Activated CD4-positive, alpha-beta T cell treated with anti-CD3 and anti-CD28 coated beads, Interleukin-2, amount 50 U/mL, for 48 hours (primary cell): ENCODE data around the gene DXO.
A peak's percentile ranks its signal among the peaks of the same experiment; 100 is the strongest.
"Not testable (repeated sequence)": the region's sequence is repeated elsewhere in the genome, so short reads cannot be mapped to it uniquely, and the experiment has no call there.

Experiments used
- DNase-seq, 2 experiments: peaks; one replicate each; pipeline ENCODE4 v3.0.0-alpha.2; 2020

The DXO gene

DNA sequence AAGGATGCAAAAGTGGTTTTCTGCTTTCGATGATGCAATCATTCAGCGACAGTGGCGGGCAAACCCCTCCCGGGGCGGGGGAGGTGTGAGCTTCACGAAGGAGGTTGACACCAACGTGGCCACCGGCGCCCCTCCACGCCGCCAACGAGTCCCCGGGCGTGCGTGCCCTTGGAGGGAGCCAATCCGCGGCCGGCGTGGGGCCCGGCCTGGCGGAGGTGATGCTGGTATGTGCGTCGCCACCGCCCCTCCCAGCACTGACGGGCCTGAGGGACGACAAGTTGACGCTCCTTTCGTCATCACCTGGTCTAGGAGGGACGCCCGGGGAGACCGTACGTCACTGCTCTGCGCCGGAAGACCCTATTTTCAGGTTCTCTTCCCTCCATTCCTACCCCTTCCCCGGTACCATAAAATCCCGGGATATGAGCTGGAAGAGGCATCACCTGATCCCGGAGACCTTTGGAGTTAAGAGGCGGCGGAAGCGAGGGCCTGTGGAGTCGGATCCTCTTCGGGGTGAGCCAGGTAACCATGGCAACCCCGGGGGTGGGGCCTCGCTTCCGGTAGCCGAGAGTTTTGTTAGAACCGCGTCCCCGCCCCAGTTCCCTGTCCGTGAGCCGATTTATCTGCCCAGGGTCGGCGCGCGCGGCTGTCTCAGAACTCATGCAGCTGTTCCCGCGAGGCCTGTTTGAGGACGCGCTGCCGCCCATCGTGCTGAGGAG lies at the start of gene DXO:
TSS of gene DXO (minus strand) at position 146 of the 716 bp plus-strand sequence. CDS start 463 bp downstream, outside the sequence.
- DNase-seq = peak; percentile 96 to 98

DNA sequence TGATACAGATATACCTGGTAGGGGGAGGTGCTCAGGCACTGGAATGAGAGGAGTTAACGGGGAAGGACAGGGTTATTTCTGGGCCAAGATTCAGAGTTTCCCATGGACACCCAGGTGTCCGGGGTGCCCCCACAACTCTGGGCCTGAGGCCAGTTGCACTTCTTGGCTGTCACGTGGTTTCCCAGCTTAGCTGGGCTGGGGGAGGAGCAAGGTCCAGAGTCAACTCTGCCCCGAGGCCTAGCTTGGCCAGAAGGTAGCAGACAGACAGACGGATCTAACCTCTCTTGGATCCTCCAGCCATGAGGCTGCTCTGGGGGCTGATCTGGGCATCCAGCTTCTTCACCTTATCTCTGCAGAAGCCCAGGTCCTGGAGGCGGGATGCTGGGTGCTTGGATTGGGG lies 42.6 kb upstream of the DXO start, which contains the start of gene C4B:
TSS of gene C4B (plus strand) at position 249 of the 400 bp plus-strand sequence. CDS start at position 300, 51 bp downstream.
- not testable (repeated sequence) for DNase-seq

DNA sequence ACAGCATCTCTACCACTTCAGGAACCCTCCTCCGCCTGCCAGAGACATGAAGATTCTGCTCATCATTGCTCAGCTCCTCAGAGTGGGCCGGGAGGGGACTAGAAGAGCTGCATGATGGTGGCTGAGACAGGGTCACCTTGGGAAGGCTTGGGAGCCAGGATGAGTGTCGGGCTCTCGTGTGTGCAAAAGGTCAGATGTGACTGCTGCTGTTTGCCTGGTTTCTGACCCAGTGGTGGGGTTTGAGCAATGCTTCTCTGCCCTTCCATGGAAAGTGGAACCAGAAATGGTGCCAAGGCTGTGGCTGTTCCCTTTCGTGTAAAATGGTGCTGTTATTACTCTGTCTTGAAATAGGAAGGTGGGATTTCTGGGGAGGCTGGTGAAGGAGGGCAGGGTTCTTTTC lies 41.8 kb upstream of the DXO start:
- DNase-seq = not testable (repeated sequence)

DNA sequence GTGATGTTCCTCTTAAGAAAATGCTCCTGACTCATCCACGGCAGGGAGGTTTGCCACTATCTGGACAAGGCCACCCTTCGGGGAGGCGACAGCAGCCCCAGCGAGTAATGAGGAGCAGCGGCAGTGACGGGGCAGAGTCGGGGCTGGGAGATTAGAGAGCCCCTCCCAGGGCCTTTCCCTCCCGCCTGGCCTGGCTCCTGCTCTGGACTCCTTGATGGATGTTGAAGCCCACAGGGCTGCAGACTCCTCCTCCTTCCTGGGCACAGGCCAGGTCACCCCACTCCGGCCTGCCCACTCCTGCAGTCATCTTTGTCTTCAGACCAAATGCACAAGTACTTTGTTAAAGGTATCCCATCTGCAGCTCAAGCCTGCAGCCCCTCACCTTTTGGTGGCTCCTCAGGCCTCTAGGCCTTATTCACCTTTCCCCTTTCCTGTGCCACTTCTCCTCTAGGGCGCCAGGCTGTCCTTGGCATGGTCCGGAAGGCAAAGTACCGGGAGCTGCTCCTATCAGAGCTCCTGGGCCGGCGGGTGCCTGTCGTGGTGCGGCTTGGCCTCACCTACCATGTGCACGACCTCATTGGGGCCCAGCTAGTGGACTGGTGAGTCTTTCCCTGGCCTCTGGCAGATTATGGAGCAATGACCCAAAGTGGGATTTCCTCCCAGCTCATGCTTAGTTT lies 41.1 kb upstream of the DXO start:
- DNase-seq = not testable (repeated sequence)

DNA sequence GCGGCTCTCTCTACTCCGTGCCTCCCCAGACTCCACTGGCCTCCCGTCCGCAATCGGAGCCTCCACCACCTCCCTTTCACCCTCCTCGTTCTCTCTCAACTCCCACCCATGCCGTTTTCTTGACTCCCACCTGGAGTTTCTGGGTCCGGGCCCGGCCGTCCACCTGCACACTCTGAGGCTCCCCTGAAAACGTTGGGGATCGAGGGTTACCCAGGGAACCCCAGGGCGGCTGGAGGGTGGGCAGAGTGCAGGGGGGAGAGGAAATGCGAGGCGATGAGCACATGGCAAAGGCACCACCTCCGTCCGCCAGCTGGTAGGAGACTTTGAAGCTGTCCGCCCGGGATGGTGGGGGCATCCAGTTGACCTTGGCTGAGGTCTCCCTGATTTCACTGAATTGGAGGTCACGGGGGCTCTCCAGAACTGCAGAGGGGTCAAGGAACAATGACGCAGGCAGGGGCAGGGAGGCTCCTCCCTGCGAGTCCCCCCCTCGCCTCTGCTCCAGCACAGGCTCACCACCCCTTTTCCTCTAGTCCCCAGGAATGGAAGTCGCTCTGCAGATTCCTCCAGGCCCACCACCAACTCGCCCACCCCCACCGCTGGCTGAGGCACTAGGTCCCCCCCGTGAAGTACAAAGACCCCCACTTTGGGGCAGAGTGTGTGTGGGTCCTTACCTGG lies 39.1 kb upstream of the DXO start:
- DNase-seq = not testable (repeated sequence)

DNA sequence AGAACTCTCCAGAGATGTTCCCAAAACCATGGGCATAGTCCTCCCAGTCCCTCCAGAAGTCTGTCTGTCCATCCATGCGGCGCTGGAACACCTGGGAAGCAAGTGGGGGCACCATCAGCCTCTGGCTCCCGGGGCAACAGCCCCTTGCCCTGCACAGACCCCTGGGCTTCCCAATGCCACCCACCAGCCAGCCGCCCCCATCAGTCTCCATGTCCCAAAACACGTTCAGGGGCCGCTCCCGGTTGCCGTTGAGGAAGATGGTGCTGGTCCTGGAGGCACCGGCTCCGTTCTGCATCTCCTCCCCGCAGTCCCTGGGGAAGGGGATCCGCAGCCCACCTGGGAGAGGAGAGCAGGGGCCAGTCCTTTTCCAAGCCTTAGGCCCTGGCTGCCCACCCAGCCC lies 37.6 kb upstream of the DXO start:
- DNase-seq = not testable (repeated sequence)

DNA sequence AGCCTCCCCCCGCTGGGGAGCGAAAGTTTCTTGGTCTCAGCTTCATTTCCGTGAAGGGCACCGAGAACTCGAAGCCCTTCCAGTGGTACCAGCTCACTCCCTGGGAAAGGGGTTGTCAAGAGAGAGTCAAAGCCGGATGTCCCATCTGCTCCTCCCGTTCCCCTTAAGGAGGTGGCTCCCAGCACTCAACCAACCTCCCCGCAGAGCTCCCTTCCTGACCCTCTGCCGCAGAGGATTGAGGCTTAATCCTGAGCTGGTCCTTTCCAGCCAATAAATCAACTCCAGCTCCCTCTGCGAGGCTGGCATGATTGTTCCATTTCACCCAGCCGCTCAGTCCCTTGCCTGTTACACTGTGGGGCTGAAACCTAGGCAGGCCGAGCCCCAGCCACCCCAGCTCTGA lies 36.7 kb upstream of the DXO start:
- DNase-seq = not testable (repeated sequence)

DNA sequence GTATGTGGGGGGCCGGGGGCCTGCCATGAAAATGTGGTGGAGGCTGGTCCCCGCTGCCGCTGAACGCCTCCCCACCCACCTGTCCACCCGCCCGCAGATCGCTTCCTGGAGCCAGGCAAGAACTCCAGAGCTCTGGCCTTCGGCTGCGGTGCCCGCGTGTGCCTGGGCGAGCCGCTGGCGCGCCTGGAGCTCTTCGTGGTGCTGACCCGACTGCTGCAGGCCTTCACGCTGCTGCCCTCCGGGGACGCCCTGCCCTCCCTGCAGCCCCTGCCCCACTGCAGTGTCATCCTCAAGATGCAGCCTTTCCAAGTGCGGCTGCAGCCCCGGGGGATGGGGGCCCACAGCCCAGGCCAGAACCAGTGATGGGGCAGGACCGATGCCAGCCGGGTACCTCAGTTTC lies 36.1 kb upstream of the DXO start:
- DNase-seq = not testable (repeated sequence)

DNA sequence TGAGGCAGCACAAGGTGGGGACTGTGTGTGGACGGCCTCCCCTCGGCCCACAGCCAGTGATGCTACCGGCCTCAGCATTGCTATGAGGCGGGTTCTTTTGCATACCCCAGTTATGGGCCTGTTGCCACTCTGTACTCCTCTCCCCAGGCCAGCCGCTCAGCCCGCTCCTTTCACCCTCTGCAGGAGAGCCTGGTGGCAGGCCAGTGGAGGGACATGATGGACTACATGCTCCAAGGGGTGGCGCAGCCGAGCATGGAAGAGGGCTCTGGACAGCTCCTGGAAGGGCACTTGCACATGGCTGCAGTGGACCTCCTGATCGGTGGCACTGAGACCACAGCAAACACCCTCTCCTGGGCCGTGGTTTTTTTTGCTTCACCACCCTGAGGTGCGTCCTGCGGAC lies 35.1 kb upstream of the DXO start:
- not testable (repeated sequence) for DNase-seq

DNA sequence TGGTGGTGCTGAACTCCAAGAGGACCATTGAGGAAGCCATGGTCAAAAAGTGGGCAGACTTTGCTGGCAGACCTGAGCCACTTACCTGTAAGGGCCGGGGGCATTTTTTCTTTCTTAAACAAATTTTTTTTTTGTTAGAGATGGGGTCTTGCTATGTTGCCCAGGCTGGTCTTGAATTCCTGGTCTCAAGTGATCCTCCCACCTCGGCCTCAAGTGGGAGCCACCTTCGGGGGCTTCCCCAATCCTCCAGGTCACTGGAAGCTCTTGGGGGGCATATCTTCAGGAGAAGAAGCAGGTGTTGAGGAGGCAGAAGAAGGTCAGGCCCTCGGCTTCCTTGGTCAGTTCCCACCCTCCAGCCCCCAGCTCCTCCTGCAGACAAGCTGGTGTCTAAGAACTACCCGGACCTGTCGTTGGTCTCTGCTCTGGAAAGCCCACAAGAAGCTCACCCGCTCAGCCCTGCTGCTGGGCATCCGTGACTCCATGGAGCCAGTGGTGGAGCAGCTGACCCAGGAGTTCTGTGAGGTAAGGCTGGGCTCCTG lies 34.1 kb upstream of the DXO start:
- not testable (repeated sequence) for DNase-seq

DNA sequence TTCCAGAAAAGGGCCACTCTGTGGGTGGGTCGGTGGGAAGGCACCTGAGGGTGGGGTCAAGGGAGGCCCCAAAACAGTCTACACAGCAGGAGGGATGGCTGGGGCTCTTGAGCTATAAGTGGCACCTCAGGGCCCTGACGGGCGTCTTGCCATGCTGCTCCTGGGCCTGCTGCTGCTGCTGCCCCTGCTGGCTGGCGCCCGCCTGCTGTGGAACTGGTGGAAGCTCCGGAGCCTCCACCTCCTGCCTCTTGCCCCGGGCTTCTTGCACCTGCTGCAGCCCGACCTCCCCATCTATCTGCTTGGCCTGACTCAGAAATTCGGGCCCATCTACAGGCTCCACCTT lies 33.6 kb upstream of the DXO start:
- not testable (repeated sequence) for DNase-seq

DNA sequence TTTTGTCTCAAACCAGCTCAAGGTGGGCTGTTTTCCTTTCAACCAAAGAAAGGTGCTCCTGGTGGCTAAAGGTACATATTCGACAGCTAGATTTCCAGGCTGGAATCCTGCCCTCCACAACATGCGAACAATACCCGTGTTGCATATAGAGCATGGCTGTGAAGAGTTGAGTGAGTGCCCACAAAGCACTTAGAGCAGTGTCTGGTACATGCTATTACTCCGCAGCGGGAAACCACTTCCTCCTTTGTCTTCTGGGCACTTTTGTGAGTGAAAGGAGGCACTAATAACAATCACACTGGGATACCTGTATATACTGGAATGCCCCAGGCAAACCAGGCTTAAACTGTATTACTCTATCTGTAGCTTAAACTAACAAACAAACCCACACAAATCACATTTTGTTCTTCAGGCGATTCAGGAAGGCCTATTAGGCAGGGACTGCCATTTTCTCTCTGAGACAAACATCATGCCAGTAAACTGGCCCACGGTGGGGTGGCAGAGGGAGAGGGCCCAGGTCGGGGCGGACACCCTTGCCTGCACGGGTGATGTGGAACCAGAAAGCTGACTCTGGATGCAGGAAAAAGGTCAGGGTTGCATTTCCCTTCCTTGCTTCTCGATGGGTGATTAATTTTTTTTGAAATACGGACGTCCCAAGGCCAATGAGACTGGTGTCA lies 33.1 kb upstream of the DXO start:
- DNase-seq = not testable (repeated sequence)

DNA sequence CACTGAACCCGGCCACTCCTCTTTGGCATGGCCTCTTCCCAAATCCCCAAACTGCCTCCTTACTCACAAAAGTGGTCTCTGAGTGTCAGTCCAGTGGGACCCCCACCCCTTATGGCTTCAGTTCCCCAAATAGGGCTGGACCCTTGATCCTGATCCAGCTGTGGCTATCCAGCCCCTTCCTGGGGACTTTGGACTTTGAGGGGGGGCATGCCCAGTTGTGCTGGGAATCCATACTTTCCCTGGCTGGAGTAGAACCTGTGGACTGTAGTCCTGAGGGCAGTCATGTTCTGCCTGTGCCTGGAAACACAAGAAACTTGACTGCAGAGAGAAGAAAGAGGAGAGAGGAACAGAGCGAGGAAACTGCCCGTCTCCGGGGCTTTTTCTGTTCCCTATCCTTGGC lies 32.5 kb upstream of the DXO start:
- DNase-seq = not testable (repeated sequence)

DNA sequence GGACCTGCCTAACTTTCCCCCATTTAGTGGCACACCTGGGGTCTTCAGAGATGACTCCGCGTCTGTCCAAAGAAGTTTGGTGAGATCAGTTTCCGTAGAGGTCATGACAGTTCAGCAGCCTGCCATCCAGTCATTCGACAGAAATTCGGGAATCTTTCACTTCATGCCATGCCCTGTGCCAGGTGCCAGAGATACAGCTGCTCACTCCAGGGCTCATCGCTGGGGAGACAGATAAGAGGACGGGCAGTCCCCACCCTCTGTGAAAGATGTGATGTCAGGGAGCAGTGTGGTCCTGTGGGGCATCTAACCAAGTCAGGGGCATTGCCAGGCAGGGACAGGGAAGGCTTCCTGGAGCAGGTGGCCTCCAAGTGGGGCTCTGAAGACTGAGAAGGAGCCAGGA lies 31.4 kb upstream of the DXO start:
- DNase-seq = not testable (repeated sequence)

DNA sequence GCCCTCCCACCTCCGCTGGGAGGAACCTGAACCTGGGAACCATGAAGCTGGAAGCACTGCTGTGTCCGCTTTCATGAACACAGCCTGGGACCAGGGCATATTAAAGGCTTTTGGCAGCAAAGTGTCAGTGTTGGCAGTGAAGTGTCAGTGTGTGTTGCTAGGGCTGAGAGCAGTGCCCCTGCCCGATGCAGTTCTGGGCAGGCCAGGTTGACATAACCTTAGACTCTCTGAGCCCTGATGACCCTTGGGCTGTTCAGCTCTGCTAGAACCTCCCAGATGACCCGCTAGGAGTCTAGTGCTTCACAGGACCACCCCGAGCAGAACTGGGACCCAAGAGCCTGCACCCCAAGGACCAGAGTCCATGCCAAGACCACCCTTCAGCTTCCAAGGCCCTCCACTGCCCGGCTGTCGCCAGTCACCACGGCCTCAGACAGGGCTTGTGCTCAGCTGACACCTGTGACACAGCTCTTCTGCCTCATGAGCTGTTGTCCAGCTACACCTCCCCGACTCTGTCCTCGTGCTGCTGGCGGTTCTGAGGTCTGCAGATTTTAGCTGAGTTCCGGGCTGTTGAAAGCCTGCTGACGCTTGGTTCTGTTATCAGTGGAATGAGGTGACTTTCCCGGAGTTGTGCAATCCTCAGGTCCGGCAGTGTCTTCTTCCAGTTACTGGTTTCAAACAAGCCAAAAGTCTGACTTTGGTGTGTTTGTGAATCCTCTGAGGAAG lies 30.8 kb upstream of the DXO start:
- DNase-seq = not testable (repeated sequence)

DNA sequence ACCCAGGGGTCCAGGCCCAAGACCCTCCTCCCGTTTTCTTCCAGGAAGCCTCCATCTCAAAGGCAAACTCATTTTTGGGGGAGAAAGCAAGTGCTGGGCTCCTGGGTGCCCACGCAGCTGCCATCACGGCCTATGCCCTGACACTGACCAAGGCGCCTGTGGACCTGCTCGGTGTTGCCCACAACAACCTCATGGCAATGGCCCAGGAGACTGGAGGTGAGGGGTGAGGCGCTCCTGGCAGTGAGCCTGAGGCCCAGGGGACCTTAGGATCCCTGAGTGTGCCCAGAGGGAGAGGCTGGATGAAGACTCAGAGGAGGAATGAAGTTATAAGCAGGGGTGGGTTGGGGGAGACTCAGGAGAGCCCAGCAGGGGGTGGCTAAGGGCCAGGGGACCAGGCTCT lies 24.4 kb upstream of the DXO start:
- DNase-seq = not testable (repeated sequence)

DNA sequence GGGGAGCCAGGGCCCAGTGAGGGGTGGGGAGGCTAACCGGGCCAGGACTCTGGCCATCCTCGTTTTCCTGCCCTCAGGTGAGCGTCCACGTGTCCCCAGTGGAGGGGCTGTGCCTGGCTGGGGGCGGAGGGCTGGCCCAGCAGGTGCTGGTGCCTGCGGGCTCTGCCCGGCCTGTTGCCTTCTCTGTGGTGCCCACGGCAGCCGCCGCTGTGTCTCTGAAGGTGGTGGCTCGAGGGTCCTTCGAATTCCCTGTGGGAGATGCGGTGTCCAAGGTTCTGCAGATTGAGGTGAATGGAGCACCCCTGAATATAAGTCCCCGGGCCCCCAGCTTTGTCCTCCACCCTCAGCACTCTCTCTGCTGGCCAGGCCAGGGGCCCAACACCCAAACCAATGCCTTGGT lies 22.5 kb upstream of the DXO start:
- DNase-seq = not testable (repeated sequence)

DNA sequence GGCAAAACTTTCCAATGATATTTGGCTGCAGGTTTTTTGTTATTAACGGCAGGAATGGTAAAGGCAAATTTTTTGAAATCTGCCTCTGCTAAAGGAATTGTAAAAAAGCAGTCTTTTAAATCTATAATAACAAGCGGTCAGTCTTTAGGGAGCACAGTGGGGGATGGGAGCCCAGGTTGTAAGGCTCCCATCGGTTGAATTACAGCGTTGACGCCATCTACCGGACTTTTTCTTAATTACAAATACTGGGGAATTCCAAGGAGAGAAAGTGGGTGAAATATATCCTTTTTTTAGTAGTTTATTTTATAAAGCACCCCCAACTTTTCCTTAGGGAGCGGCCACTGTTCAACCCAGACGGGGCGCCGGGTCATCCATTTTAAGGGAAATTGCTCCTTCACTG lies 17.4 kb upstream of the DXO start:
- not testable (repeated sequence) for DNase-seq

DNA sequence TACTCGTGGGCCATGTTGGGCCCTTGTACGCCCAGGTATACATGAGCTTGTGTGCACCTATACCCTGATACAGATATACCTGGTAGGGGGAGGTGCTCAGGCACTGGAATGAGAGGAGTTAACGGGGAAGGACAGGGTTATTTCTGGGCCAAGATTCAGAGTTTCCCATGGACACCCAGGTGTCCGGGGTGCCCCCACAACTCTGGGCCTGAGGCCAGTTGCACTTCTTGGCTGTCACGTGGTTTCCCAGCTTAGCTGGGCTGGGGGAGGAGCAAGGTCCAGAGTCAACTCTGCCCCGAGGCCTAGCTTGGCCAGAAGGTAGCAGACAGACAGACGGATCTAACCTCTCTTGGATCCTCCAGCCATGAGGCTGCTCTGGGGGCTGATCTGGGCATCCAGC lies 9.8 kb upstream of the DXO start, which contains the start of gene C4A:
TSS of gene C4A (plus strand) at position 314 of the 400 bp plus-strand sequence. CDS start at position 365, 51 bp downstream.
- DNase-seq = not testable (repeated sequence)

DNA sequence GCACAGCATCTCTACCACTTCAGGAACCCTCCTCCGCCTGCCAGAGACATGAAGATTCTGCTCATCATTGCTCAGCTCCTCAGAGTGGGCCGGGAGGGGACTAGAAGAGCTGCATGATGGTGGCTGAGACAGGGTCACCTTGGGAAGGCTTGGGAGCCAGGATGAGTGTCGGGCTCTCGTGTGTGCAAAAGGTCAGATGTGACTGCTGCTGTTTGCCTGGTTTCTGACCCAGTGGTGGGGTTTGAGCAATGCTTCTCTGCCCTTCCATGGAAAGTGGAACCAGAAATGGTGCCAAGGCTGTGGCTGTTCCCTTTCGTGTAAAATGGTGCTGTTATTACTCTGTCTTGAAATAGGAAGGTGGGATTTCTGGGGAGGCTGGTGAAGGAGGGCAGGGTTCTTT lies 9.1 kb upstream of the DXO start:
- DNase-seq = not testable (repeated sequence)

DNA sequence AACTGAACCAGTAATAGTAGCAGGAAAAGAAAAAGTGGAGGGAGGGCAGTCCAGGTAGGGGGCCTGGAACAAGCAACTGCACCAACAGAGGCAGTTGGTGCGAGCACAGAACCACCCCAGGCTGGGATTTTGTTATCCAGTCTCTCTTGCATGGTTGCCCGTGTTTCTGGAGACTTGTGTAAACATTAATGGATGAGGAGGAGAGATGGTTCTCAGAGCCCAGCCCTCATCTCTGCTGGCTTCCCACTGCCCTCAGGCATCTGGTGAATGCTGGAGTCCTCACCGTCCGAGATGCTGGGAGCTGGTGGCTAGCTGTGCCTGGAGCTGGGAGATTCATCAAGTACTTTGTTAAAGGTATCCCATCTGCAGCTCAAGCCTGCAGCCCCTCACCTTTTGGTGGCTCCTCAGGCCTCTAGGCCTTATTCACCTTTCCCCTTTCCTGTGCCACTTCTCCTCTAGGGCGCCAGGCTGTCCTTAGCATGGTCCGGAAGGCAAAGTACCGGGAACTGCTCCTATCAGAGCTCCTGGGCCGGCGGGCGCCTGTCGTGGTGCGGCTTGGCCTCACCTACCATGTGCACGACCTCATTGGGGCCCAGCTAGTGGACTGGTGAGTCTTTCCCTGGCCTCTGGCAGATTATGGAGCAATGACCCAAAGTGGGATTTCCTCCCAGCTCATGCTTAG lies 8.4 kb upstream of the DXO start:
- not testable (repeated sequence) for DNase-seq
